22Rv1 (cell line): ENCODE data around the gene ARFGAP1.

Experiments used
- ZFX ChIP-seq: fragments of 450-650 bp; IDR thresholded peaks from 2 replicates; pipeline ENCODE4 v1.6.1; 2017; ENCODE audit warnings: antibody characterized with exemption, borderline replicate concordance
- TF ChIP-seq, protein P1 (sequence below): fragments of 450-650 bp; IDR thresholded peaks from 2 replicates; pipeline ENCODE4 v1.5.1; 2017; ENCODE audit warnings: mild to moderate bottlenecking

DNA sequence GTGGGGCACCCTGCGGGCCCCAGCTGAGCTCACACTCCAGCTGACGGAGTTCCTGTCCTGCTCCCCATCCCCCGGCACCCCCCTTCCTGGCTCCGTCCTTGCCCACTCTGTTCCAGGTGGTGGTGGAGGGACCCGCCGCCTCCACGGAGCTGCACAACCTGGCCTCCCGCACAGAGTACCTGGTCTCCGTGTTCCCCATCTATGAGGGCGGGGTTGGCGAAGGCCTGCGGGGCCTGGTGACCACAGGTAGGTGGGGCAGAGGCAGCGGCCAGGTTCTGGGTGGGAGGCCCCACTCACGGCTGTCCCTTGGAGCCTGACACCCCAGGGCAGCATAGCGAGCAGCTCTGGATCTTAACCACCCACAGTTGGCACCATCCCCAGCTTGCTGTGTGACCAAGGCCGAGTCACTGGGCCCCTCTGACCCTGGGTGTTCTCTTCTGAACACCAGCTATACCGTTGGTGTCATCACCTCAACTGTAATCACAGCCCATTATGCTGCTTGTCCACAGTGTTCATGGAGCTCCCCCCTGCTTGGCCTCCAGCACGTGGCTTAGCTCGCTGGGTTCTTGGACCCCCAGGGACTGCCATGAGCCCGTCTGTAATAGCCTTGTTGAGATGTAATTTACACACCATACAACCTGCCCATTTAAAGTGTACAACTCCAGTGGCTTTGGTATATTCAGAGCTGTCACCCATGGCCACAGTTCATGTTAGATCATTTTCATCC, 37.8 kb downstream of the ARFGAP1 start:
- TF ChIP-seq, protein P1, sequence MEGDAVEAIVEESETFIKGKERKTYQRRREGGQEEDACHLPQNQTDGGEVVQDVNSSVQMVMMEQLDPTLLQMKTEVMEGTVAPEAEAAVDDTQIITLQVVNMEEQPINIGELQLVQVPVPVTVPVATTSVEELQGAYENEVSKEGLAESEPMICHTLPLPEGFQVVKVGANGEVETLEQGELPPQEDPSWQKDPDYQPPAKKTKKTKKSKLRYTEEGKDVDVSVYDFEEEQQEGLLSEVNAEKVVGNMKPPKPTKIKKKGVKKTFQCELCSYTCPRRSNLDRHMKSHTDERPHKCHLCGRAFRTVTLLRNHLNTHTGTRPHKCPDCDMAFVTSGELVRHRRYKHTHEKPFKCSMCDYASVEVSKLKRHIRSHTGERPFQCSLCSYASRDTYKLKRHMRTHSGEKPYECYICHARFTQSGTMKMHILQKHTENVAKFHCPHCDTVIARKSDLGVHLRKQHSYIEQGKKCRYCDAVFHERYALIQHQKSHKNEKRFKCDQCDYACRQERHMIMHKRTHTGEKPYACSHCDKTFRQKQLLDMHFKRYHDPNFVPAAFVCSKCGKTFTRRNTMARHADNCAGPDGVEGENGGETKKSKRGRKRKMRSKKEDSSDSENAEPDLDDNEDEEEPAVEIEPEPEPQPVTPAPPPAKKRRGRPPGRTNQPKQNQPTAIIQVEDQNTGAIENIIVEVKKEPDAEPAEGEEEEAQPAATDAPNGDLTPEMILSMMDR, result no peak
- no peak for TF ChIP-seq ZFX
